H9 (cell line): ENCODE results near the gene MYO1F. TPM values are rescaled to one million over a fixed set of nuclear protein-coding genes. Genes with fewer than 3 reads are reported as not detected.

Experiments used
- DNase-seq: peaks from one replicate; pipeline ENCODE4 v3.0.0-alpha.2; 2017
- H2AFZ ChIP-seq: one replicate; pipeline ENCODE4 v1.6.1; 2013; ENCODE audit warnings: mild to moderate bottlenecking, low read length, control low read depth, moderate library complexity
- H2AK5ac ChIP-seq: 2 replicates; pipeline ENCODE4 v1.6.1; 2013; ENCODE audit warnings: low read length, control low read depth, mixed read lengths; ENCODE audit not compliant: insufficient read length
- H2BK120ac ChIP-seq: one replicate; pipeline ENCODE4 v1.6.1; 2013; ENCODE audit warnings: low read depth, mild to moderate bottlenecking, low read length, control low read depth, inconsistent platforms; ENCODE audit not compliant: poor library complexity, severe bottlenecking
- H2BK12ac ChIP-seq: 2 replicates; pipeline ENCODE4 v1.6.1; 2013; ENCODE audit warnings: low read length, control low read depth, mixed read lengths, low read depth; ENCODE audit not compliant: insufficient read length
- H2BK15ac ChIP-seq: 2 replicates; pipeline ENCODE4 v1.6.1; 2013; ENCODE audit warnings: low read depth, low read length, control low read depth
- H2BK20ac ChIP-seq: one replicate; pipeline ENCODE4 v1.6.1; 2013; ENCODE audit warnings: low read depth, mild to moderate bottlenecking, low read length, control low read depth, inconsistent platforms; ENCODE audit not compliant: poor library complexity, severe bottlenecking
- H2BK5ac ChIP-seq: 2 replicates; pipeline ENCODE4 v1.6.1; 2013; ENCODE audit warnings: low read length, control low read depth, mixed read lengths; ENCODE audit not compliant: insufficient read length
- H3K14ac ChIP-seq: 2 replicates; pipeline ENCODE4 v1.6.1; 2013; ENCODE audit warnings: low read length, control low read depth; ENCODE audit not compliant: insufficient read depth
- H3K18ac ChIP-seq: 2 replicates; pipeline ENCODE4 v1.6.1; 2013; ENCODE audit warnings: low read depth, mild to moderate bottlenecking, mixed read lengths, low read length, control low read depth; ENCODE audit not compliant: insufficient read length
- H3K23ac ChIP-seq: 2 replicates; pipeline ENCODE4 v1.6.1; 2013; ENCODE audit warnings: low read length, control low read depth, mixed read lengths, low read depth; ENCODE audit not compliant: insufficient read length
- H3K23me2 ChIP-seq: 2 replicates; pipeline ENCODE4 v1.6.1; 2013; ENCODE audit warnings: low read depth, mild to moderate bottlenecking, mixed read lengths, low read length, control low read depth; ENCODE audit not compliant: insufficient read length, poor library complexity, severe bottlenecking
- H3K27ac ChIP-seq: 2 replicates; pipeline ENCODE4 v1.5.1; 2013; ENCODE audit warnings: low read length, control low read depth, mixed read lengths, low read depth; ENCODE audit not compliant: insufficient read length
- H3K27me3 ChIP-seq: 2 replicates; pipeline ENCODE4 v1.6.1; 2013; ENCODE audit warnings: low read length, control low read depth, inconsistent platforms; ENCODE audit not compliant: insufficient read depth
- H3K4ac ChIP-seq: 2 replicates; pipeline ENCODE4 v1.6.1; 2013; ENCODE audit warnings: low read depth, mild to moderate bottlenecking, control low read depth, inconsistent platforms, low read length, moderate library complexity
- H3K4me1 ChIP-seq: 2 replicates; pipeline ENCODE4 v1.6.1; 2013; ENCODE audit warnings: low read length, control low read depth, inconsistent platforms; ENCODE audit not compliant: insufficient read depth
- H3K4me2 ChIP-seq: 2 replicates; pipeline ENCODE4 v1.6.1; 2013; ENCODE audit warnings: low read length, control low read depth, mixed read lengths; ENCODE audit not compliant: insufficient read length, insufficient read depth
- H3K56ac ChIP-seq: 2 replicates; pipeline ENCODE4 v1.6.1; 2013; ENCODE audit warnings: low read depth, mild to moderate bottlenecking, mixed read lengths, low read length, control low read depth; ENCODE audit not compliant: insufficient read length
- H3K79me1 ChIP-seq: 2 replicates; pipeline ENCODE4 v1.6.1; 2013; ENCODE audit warnings: low read depth, mild to moderate bottlenecking, moderate library complexity, low read length, control low read depth, inconsistent platforms; ENCODE audit not compliant: insufficient read depth, poor library complexity, severe bottlenecking
- H3K79me2 ChIP-seq: 2 replicates; pipeline ENCODE4 v1.6.1; 2013; ENCODE audit warnings: low read length, control low read depth, inconsistent platforms; ENCODE audit not compliant: insufficient read depth
- H3K9ac ChIP-seq: 2 replicates; pipeline ENCODE4 v1.6.1; 2013; ENCODE audit warnings: low read length, control low read depth, mixed read lengths; ENCODE audit not compliant: insufficient read length; ENCODE audit errors: extremely low read depth
- H3K9me3 ChIP-seq: one replicate; pipeline ENCODE4 v1.6.1; 2013; ENCODE audit warnings: low read depth, low read length, inconsistent platforms; ENCODE audit not compliant: control insufficient read depth
- H3T11ph ChIP-seq: one replicate; pipeline ENCODE4 v1.6.1; 2013; ENCODE audit warnings: mild to moderate bottlenecking, low read length, control low read depth, inconsistent platforms
- H4K20me1 ChIP-seq: one replicate; pipeline ENCODE4 v1.6.1; 2013; ENCODE audit not compliant: control insufficient read depth, insufficient read length, insufficient read depth
- H4K5ac ChIP-seq: 2 replicates; pipeline ENCODE4 v1.6.1; 2013; ENCODE audit warnings: low read depth, mild to moderate bottlenecking, mixed read lengths, low read length, control low read depth; ENCODE audit not compliant: insufficient read length
- H4K8ac ChIP-seq: replicated peaks from 2 replicates; pipeline ENCODE4 v1.6.1; 2013; ENCODE audit warnings: low read length, control low read depth, mixed read lengths, low read depth; ENCODE audit not compliant: insufficient read length
- H4K91ac ChIP-seq: 2 replicates; pipeline ENCODE4 v1.6.1; 2013; ENCODE audit warnings: low read depth, mild to moderate bottlenecking, moderate library complexity, mixed read lengths, low read length, control low read depth; ENCODE audit not compliant: insufficient read length
- H3K27ac Mint-ChIP-seq, 3 experiments: 2 replicates in 2 of 3; 3 replicates in 1 of 3; pipeline ENCODE4 v1.8.0; 2020 to 2021; ENCODE audit warnings: mixed read lengths in 3 of 3, mild to moderate bottlenecking in 1 of 3, moderate library complexity in 1 of 3
- H3K27me3 Mint-ChIP-seq: 2 replicates; pipeline ENCODE4 v1.8.0; 2021; ENCODE audit warnings: low read depth, mild to moderate bottlenecking, moderate library complexity, mixed read lengths
- H3K36me3 Mint-ChIP-seq, 3 experiments: 2 replicates in 2 of 3; 3 replicates in 1 of 3; pipeline ENCODE4 v1.8.0; 2020 to 2021; ENCODE audit warnings: low read depth in 3 of 3, mixed read lengths in 3 of 3; ENCODE audit not compliant: insufficient read depth in 1 of 3
- H3K4me1 Mint-ChIP-seq, 2 experiments: 2 replicates each; pipeline ENCODE4 v1.8.0; 2020; ENCODE audit warnings: mixed read lengths in 2 of 2
- H3K4me3 Mint-ChIP-seq, 2 experiments: 2 replicates in 1 of 2; 3 replicates in 1 of 2; pipeline ENCODE4 v1.8.0; 2020 to 2021; ENCODE audit warnings: mild to moderate bottlenecking in 2 of 2, mixed read lengths in 2 of 2, moderate library complexity in 1 of 2
- H3K9me3 Mint-ChIP-seq, 2 experiments: 2 replicates in 1 of 2; 3 replicates in 1 of 2; pipeline ENCODE4 v1.8.0; 2020; ENCODE audit warnings: mild to moderate bottlenecking in 2 of 2, mixed read lengths in 2 of 2, moderate library complexity in 1 of 2
- WGBS: extraction: QIAGEN DNeasy Blood & Tissue Kit; methylation state at CpG from one replicate; pipeline ENCODE4 v1.1.7; 2013; ENCODE audit warnings: missing lambda C conversion rate, low lambda C conversion rate, mixed read lengths; ENCODE audit not compliant: insufficient read length; ENCODE audit errors: extremely low coverage; 5-methylcytosine and 5-hydroxymethylcytosine counted together
- total RNA-seq: library from RNA; stranded (reverse); gene quantifications from 2 replicates; pipeline ENCODE4 v1.2.1, GENCODE V29; 2021
- TF ChIP-seq, protein P1 (sequence below): fragments of 200-600 bp; sonication (generic); conservative IDR thresholded peaks from 3 replicates; pipeline ENCODE4 v1.8.0; 2021; ENCODE audit warnings: antibody characterized with exemption, mild to moderate bottlenecking

Gene MYO1F
- total RNA-seq, 1 experiment from 2014 or later = 1.0 TPM

DNA sequence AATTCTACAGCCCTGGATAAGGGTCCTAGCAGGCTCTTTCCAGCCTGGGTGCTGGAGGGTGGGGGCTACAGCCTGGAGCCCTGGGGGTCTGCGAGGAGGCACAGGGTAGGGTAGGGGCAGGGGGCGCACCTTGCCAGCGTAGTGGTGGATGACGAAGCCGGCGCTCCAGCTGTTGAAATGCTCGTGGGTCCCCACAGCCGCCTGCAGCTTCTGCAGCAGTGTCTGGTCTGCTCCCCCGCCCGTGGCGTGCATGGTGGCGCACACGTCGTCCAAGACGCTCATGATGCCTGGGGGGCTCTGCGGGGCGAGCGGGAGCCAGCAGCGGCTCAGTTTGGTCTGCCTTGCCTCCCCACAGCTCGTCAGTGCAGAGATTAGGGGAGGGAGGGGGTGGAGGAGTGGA is 33.1 kb downstream of the MYO1F start:
- DNase-seq = no peak
- no peaks in the 10 kb centered on the region for H3K79me1 ChIP-seq
- no peak overlapping the region for H3K56ac ChIP-seq
- H3K79me2 ChIP-seq = no peaks in the 10 kb centered on the region
- H3T11ph ChIP-seq = no peak overlapping the region
- no peak overlapping the region for H3K9ac ChIP-seq
- H2BK12ac ChIP-seq = no peak overlapping the region
- H3K23me2 ChIP-seq = no peaks in the 10 kb centered on the region
- Mint-ChIP-seq H3K36me3 (peaks cover 15 to 25% (median 22%) of the 10 kb centered on the region in 3 experiments; a peak in 6 of 7 replicates), H3K9me3 (no peaks in the 10 kb centered on the region; a peak in 1 of 5 replicates), H3K27ac (no peak overlapping the region), H3K4me3 (no peak overlapping the region), H3K27me3 (no peaks in the 10 kb centered on the region; the same call in 1 of the 2 replicates), H3K4me1 (no peaks in the 10 kb centered on the region)
- no peaks in the 10 kb centered on the region for H3K27me3 ChIP-seq
- no peaks in the 10 kb centered on the region for H3K4me1 ChIP-seq
- H3K4me2 ChIP-seq = no peak overlapping the region
- no peak overlapping the region for H2BK20ac ChIP-seq
- H3K23ac ChIP-seq = no peak overlapping the region
- no peaks in the 10 kb centered on the region for H4K20me1 ChIP-seq
- no peak overlapping the region for H3K4ac ChIP-seq
- H2AK5ac ChIP-seq = no peak overlapping the region
- TF ChIP-seq, protein P1, sequence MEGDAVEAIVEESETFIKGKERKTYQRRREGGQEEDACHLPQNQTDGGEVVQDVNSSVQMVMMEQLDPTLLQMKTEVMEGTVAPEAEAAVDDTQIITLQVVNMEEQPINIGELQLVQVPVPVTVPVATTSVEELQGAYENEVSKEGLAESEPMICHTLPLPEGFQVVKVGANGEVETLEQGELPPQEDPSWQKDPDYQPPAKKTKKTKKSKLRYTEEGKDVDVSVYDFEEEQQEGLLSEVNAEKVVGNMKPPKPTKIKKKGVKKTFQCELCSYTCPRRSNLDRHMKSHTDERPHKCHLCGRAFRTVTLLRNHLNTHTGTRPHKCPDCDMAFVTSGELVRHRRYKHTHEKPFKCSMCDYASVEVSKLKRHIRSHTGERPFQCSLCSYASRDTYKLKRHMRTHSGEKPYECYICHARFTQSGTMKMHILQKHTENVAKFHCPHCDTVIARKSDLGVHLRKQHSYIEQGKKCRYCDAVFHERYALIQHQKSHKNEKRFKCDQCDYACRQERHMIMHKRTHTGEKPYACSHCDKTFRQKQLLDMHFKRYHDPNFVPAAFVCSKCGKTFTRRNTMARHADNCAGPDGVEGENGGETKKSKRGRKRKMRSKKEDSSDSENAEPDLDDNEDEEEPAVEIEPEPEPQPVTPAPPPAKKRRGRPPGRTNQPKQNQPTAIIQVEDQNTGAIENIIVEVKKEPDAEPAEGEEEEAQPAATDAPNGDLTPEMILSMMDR = no peak
- H2BK120ac ChIP-seq = no peak overlapping the region
- H4K5ac ChIP-seq = no peak overlapping the region
- no peak overlapping the region for H3K27ac ChIP-seq
- no peaks in the 10 kb centered on the region for H3K9me3 ChIP-seq
- no peak overlapping the region for H4K8ac ChIP-seq
- H3K18ac ChIP-seq = no peak overlapping the region
- H2BK5ac ChIP-seq = no peak overlapping the region
- no CpG with 5 or more reads among the region's 20 CpGs for WGBS
- no peak overlapping the region for H2AFZ ChIP-seq
- H2BK15ac ChIP-seq = no peak overlapping the region
- no peak overlapping the region for H4K91ac ChIP-seq
- no peak overlapping the region for H3K14ac ChIP-seq
